ENCODE data around the gene SAT2.
"Not testable (repeated sequence)": the region's sequence is repeated elsewhere in the genome, so short reads cannot be mapped to it uniquely, and the experiment has no call there.

Gene SAT2

DNA sequence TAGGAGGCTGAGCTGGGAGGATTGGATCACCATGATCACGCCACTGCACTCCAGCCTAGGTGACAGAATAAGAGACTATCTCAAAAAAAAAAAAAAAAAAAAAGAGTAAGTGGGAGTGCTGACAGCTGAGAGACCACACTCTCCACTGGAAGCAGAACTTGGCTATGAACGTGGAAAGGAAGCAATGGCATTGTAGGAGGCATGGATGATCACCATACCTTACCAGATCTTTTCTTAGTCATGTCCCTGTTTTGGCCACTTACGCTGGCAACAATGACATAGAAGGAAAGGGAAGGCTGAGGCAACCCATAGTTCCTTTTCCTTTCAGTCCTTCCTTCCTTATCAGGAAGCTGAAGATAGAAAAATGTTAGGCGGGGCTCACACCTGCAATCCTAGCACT lies 19.4 kb upstream of the SAT2 start:
- TF ChIP-seq, protein P1, sequence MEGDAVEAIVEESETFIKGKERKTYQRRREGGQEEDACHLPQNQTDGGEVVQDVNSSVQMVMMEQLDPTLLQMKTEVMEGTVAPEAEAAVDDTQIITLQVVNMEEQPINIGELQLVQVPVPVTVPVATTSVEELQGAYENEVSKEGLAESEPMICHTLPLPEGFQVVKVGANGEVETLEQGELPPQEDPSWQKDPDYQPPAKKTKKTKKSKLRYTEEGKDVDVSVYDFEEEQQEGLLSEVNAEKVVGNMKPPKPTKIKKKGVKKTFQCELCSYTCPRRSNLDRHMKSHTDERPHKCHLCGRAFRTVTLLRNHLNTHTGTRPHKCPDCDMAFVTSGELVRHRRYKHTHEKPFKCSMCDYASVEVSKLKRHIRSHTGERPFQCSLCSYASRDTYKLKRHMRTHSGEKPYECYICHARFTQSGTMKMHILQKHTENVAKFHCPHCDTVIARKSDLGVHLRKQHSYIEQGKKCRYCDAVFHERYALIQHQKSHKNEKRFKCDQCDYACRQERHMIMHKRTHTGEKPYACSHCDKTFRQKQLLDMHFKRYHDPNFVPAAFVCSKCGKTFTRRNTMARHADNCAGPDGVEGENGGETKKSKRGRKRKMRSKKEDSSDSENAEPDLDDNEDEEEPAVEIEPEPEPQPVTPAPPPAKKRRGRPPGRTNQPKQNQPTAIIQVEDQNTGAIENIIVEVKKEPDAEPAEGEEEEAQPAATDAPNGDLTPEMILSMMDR (conservative IDR thresholded peaks at IDR 0.05): no peak
- no peak overlapping the region for H3K27ac ChIP-seq

DNA sequence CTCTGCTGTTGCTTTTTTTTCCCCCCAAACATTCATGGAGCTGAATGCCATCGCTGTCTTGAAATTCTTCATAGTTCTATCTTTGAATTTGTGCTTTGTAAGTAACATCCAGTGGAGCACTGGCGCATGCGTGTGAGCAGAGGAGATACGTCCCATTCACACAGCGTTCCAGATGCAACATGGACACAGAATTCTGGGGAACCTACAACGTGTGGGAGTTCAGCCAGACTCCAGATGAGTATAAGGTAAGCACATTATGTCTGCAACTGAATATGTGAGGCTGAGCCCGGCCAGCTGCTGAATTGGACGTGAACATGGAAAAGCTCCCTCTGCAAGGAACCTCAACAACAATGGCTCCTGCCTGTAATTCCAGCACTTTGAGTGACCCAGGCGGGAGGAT lies 18.8 kb upstream of the SAT2 start:
- TF ChIP-seq, protein P1 (conservative IDR thresholded peaks at IDR 0.05): no peak
- H3K27ac ChIP-seq: no peak overlapping the region

DNA sequence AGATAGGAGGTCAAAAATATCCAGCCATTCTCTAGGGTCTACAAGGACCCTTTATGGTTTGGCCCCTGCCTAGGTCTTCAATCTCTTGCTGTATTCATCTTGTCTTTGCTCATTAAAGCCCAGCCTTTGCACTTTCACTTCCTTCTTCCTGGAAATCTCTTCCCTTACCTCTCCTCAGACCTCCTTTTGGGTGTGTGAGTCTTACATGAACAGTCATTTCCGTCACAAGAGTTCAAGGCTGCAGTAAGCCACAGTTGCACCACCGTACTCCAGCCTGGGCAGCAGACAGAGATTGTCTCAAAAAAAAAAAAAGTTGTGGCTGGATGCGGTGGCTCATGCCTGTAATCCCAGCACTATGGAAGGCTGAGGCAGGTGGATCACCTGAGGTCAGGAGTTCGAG lies 17.2 kb upstream of the SAT2 start:
- TF ChIP-seq, protein P1 (conservative IDR thresholded peaks at IDR 0.05): no peak
- no peak overlapping the region for H3K27ac ChIP-seq

DNA sequence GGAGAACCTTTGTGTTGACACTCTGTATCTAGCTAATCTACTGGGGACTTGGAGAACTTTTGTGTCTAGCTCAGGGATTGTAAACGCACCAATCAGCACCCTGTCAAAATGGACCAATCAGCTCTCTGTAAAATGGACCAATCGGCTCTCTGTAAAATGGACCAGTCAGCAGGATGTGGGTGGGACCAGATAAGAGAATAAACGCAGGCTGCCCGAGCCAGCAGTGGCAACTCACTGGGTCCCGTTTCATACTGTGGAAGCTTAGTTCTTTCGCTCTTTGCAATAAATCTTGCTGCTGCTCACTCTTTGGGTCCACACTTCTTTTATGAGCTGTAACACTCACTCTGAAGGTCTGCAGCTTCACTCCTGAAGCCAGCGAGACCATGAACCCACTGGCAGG lies 14.0 kb upstream of the SAT2 start:
- H3K27ac ChIP-seq: not testable (repeated sequence)

DNA sequence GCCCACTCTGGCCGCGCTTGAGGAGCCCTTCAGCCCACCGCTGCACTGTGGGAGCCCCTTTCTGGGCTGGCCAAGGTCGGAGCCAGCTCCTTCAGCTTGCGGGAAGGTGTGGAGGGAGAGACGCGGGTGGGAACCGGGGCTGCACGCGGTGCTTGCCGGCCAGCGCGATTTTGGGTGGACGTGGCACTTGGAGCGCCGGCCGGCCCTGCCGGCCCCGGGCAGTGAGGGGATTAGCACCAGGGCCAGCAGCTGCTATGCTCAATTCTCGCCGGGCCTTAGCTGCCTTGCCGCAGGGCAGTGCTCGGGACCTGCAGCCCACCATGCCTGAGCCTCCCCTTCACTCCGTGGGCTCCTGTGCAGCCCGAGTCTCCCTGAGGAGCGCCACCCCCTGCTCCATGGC lies 13.2 kb upstream of the SAT2 start:
- H3K27ac ChIP-seq: no peak overlapping the region
- TF ChIP-seq, protein P1 (conservative IDR thresholded peaks at IDR 0.05): no peak

DNA sequence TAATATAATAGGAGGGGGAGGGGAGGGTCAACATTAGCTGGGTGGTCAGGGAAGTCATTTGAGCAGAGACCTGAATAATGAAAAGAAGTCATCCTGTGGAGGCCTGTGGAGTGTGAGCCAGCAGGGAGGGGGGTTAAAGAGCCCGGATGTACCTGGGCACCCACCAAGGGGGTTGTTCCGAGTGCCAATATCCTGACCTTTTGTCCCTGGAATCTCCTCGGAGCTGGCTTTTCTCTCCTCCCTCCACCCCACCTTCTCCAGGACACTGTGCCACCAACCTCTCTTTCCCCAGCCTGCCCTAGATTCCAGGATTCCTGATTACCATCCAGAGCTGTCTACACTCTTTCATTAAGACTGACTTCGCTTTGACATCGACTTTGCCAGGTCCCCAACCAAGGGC lies 8.5 kb upstream of the SAT2 start:
- H3K27ac ChIP-seq: no peak overlapping the region
- TF ChIP-seq, protein P1 (conservative IDR thresholded peaks at IDR 0.05): no peak

DNA sequence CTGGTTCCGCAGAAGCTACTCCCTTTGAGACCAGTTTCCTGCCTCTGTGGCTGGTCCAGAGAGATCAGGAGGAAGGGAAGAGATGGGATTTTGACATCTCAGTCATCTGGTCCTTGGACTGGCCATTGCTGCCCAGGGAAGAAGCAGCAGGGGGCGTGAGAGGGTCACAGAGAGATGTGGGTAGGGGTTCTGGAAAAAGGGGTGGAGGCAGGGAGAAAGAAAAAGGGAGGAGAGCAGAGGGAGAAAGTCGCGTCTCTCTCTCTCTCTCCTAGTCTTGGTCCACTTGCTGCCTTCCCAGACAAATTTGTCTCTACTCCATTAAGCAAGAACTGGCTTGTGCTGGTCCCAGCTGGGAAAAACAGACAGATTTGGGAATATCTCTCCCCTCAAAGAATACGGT lies 6.8 kb upstream of the SAT2 start:
- H3K27ac ChIP-seq: no peak overlapping the region
- TF ChIP-seq, protein P1 (conservative IDR thresholded peaks at IDR 0.05): peak; percentile 32

DNA sequence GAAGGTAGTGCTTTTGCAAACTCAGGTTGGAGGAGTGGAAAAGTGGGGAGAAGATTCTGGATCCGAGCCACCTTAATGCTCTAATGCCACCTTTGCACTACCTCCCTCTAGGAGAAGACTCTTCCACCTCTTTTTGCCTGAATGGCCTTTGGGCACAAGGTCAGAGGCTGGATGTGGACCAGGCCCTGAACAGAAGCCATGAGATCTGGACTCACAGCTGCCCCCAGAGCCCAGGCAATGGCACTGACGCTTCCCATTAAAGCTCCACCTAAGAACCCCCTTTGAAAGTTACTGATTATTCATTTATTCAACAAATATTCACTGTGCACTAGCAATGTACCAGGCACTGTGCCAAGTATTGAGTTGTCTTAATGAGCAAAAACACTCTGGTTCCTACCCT lies 5.5 kb upstream of the SAT2 start:
- TF ChIP-seq, protein P1 (conservative IDR thresholded peaks at IDR 0.05): no peak
- H3K27ac ChIP-seq: no peak overlapping the region

Data from VCaP (cell line).